ENCODE results near the gene FGF14.
A peak's percentile ranks its signal among the peaks of the same experiment; 100 is the strongest.

FGF14 gene

DNA sequence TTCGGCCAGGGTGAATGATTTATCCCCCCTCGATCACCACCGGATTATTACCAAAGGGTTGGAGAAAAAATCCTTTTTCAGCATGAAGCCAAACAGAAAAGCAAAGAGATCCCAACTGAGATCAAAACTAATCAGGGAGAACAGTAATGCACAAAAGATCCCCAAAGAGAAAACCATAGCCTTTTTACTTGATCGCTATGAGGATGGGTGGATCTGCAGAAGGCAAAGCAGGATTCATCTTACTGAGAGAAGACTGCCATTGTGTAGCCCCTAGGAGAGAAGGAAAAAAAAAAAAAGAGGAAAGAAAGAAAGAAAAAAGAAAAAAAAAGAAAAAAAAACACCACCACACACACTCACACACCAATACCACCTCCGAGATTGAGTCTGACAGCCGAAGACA lies at the start of gene FGF14:
FGF14 (minus strand) TSS at position 283 of the 400 bp plus-strand sequence.
- DNase-seq, result no peak

DNA sequence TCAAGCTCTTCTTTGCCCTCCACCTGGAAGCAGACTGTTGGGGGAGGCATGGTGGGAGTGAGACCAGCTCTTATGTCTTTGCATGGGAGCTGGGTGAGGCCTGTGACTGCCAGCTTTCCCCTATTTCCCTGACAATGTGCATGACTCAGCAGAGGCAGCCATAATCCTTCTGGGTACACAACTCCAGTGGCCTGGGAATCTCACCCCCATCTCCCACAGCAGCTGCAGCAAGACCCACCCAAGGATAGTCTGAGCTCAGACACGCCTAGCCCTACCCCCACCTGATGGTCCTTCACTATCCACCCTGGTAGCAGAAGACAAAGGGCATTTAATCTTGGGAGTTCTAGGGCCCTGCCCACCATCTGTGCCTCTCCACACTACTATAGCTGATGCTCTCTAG lies 41.4 kb upstream of the FGF14 start:
- DNase-seq, result no peak

DNA sequence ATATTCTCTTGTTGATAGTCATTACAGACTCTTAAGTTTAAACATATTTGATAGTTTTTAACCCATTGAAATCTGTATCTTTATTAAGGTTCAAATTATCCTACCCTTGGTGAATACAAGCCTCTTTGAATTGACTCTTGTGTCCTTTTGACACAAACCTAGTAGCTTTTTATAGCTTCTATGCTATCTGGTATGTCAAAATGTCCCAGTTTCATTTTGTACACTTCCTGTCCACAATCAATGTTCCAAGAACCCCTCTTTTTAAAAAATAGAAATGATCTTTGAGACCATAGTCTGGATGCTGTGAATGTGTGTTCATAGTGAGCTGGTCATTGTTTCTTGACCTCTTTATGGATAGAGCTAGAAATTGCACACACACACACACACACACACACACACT lies 39.2 kb upstream of the FGF14 start:
- DNase-seq, result no peak

DNA sequence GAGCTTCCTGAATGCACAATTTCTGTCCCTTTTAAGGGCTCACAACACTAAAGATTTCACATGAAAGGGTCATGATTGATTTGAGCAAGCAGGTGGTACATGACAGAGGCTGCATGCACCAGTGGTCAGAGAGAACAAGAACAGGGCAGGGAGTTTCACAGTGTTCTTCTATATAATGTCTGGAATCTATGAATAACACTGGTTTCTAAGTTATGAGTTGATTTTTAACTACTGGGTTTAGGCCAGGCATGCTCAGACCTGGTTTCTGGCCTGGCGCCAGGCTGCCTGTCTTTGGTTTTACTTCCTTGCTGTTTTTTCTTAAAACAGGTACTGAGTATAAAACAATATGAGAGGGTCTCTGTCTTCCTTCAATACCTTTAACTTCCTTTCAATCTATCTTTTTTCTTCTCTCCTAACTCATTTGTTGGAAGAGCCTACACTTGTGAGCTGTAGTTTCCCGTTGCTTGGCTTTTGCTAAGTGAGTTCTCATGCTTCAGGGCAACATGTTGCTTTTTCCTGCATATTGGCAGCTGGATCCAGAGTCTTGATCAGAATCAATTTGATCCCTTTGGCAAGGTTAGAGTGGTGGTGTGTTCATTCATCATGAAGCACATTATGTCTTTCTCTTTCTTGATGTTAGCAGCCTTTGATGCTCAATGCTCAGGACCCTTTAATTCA lies 38.5 kb upstream of the FGF14 start:
- no peak for DNase-seq

DNA sequence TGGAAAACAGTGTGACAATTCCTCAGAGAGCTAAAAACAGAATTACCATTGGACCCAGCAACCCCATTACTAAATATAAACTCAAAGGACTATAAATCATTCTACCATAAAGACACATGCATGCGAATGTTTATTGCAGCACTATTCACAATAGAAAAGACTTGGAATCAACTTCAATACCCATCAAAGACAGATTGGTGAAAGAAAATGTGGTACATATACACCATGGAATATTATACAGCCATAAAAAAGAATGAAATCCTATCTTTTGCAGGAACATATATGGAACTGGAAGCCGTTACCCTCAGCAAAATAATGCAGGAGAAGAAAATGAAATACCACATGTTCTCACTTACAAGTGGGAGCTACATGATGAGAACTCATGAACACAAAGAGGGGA lies 20.8 kb upstream of the FGF14 start:
- DNase-seq, result no peak

DNA sequence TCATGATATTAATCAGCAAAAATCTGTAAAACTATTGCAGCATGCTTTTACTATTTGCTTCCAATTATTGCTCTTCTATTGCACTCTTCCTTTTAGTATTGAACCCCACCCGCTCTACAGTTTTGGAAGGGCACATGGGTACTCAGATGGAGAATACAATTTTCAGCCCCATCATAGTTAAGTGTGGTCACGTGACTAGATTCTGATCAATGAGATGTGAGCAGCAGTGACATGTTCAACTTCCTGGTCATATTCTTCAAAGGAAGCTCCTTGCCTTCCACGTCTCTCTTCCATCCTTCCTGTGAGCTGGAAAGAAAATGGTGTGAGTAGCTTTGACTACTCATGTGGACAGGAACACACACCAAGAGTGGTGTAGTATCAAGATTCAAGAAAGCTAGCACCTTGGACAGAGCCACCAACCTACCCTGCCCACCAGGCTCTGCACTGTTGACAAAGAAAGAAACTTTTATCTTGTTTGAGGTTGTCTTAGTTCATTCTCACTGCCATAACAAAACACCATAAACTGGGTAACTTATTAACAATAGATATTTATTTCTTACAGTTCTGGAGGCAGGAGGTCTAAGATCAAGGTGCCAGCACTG lies 3.8 kb upstream of the FGF14 start:
- DNase-seq, result no peak

DNA sequence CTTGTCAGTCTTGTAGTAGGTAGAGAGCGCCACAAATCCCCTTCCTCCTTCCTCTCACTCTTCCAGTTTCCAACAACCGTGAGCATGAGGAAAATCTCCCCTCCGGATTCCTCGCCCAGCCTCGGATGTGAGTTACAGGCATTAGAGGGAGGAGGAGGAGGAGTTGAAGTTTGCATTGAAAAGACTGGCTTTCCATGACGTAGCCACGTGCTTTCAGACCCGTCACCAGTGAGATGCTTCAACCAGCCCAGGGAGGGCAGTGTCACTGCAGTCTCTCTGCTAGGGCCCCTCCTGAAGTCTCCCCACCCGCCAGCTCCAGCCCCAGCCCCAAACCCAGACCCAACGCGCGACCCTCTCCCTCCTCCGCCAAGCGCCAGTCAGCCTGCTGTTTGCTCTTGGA lies 442 bp upstream of the FGF14 start:
- no peak for DNase-seq

DNA sequence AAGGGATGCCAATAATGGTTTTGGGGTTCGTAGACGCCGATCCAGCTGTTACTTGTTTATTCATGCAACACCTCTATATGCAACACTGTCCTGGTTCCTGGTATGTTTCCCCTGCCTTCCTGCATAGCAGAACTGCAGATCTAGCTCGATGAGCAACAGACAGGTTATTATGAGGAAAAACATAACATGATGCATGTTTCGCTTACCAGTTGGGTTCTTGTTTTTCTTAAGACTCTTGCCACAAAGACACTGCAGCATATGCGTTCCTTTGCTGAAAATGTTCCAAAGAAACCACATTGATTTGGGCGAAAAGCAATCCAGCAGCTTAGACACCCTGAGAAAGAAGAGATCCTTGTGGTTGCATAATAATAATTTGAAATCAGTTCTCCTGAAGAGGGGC lies 583 bp downstream of the FGF14 start:
- DNase-seq, result no peak

DNA sequence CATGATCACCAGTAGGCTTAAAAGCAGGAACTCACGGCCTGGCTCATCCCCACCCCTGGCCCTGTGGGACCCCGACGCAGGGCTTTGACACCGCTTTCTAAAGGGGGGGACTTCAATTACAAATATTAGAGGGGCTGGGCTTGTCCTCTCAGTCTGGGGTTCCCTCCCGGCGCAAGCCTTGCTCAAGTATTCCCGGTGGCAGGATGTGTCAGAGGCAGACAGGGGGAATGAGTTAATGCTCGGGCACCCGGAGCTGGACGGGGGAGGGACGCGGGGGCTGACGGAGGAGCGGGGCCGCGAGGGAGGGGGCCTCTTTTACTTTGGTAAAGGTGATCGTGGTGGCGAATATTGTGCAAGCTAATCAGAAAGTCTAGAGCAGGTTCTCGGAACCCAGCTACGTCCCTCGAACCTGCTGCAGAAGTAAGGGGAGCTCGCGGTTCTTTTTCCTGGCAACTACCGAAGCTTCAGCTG lies 1.1 kb downstream of the FGF14 start:
- DNase-seq, result no peak

DNA sequence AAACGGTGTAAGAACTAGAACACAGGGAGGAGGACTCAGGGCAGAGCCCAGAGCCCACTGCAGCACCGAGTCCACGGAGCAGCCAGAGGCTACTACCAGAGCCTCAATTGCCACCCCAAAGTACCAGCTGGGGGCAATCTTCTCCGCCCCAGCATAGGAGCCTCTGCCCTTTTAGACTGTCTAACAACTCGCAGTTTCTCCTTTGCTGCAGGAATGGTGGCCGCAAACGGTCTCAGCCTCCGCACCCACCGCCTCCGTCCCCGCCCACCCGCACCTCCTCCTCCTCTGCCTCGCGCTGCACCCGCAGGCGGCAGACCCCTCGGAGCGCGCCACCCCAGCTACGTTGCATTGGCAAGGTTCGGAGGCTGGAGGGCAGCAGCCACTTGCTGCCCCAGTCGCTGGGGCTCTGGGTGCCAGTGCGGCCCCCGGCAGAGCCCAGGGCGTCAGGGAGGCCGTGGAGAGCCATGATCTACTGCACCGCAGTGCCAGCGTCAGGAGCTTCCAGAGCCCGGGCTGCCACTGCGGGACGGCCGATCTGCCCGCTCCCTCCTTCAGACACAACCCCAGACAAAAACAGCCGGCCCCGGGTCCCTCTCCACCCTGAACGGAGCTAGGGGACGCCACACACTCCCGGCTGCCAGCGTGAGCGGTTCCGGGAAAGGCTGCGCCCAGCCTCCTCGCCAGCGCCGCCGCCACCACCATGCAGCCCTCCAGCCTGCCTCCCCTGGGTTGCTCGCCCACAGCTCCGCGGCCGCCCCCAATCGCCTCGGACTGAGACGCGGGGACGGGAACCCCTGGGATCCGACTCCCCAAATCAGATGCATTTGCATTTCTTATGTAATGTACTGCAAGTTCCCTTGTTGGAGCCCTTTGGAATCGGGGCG lies 1.8 kb downstream of the FGF14 start:
- DNase-seq, result no peak

DNA sequence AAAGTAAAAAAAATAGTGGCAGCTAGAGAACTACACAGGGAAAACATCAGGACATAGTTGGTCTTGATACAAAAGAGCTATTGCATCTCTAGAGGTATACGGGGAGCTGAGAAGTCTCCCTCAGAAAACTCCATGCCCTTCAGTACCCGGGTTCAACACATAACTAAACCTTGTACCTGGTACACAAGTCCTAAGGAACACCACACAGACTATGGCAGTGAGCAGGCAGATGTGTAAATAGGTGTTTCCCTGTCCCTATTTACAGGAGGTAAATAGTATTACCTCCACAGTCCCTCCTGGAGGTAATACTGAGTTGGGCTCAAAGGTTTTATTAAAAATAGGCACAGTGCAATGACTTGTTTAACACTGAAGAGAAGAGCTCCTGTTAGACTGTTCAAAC lies 5.9 kb downstream of the FGF14 start:
- no peak for DNase-seq

DNA sequence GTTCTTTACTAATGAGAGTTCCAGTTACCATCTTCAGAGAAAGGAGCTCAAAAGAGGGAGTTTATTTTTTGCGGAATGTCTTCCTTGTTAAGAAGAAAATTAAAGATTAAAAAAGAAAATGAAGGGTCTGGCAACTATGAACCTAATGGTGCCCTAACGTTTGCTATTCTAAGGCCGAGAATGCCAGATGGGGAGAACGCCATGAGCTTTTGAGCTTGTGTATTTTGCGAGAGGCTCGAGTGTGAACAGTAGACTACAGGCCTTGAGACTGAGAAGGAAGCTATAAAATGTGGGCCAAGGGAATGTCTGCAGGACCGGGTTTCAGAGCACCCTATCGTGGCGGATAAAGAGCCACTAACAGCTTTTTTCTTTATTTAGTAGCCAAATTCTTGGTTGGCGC lies 6.7 kb downstream of the FGF14 start:
- no peak for DNase-seq

DNA sequence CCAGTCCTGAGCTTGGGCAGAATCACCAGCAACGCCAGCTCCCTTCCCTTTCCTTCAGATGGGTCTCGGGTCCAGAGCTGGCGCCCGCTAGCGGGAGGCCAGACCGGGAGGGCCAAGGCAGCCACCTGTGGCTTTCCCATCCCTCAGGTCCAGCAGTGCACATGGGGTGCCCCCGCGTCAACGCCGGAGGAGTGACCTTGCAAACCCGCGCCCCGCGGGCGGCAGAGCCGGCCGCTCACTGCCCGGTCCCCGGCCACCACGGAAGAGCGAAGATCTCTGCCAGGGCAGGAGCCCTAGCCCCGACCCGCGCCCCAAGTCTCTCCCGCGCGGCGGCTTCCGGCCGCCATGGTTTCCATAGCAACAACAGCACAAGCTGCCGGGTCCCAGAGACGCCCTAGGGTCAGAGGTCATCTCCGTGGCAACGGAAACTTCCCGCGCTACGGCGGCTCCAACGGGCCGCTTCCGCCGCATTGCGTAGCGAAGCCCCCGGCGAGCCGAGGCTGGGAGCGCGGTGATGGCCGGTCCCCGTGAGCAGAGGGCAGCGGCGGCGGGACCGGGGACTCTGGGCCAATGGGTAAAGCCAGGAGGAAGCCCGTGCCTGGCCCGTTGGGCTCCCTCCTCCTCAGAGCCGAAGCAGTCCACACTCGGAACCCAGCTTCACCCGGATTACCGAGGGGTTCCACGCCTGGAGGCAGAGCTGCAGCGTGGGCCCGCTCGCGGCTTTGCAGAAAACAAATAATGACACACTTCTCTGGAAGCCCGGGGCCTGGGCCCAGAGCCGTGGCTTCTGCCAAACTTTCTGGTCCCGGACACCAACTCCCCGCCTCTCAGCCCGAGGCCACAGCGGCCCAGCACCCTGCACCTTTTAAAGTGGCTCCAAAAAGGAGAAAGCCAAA lies 7.4 kb downstream of the FGF14 start:
- DNase-seq, result peak; percentile 73

DNA sequence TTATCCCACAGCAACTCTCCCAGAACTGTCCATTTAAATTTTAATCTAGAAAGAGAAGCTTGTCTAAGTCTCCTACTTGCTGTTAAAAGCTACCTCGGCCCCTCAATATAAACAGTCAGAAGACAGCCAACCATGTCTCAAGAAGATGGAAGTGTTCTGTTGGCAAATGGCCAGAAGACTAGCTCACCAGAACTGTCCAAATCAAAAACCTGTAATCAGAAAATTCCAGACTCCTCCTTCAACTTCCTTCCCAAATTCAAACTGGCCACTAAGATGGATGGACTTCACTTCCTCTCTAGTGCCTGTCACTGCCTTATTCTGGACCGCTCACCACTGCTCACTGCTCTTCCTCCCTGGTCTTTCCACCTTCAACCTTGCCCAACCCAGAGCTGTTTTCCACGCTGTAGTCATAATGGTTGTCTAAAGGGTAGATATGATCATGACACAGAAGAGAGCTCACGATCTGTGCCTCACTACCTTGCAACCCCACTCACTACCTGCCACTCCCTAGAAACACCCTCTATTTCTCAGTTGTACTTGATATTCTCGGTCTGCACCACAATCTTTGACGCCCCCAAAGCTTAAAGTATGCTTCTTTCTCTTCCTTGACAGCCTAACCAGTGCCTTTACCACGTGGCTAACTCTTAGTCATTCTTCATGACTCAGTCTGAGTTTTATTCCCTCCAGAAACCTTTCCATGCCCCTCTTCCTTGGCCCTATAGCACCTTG lies 9.2 kb downstream of the FGF14 start:
- DNase-seq, result no peak

DNA sequence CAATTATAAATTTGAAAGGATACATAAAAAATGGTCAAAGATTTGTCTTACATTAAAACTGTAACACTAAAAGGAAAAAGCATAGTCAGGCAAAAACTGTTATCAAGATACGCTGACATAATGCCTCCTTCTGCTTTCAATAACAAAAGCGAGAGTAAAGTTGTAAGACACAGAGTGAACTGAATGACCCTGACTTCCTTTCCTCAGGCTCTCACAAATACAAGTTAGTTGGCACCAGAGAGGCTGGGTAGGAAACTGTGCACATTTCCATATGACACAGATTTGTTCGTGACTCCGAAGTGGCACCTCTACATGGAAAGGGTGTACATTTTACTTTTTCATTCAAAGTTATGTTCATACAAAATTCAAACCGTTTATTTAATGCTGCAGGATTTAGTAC lies 15.4 kb downstream of the FGF14 start:
- no peak for DNase-seq

DNA sequence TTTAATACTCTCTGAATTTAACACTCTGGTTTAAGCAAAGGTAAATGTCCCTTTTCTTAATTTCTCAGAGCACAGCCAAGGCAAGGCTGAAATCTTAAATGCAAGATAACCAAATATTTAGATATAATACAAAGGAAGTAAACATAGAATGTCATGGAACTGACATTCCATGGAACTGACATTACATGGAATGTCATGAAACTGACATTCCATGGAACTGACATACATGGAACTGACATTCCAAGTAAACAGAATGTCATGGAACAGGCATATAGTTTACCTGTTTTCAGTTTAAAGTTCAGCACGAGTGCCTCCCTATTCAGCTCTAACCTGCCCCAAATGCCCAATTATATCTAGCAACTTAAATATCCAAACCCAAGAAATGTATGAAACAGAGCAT lies 21.8 kb downstream of the FGF14 start:
- DNase-seq, result no peak

DNA sequence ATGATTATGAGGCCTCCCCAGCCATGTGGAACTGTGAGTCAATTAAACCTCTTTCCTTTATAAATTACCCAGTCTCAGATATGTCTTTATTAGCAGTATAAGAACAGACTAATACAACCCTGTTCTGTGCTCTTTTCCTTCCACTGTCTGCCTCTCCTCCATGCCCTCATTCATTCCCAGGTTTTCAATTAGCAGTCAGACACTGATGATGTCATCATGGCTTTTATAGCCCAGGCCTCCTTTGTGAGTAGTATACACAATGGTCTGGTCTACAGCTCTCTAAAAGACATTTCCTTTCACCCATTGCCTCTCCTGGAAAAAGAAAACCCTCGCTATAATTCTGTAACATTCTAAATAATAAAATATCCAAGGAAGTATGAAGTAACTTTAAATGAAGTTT lies 25.5 kb downstream of the FGF14 start:
- DNase-seq, result no peak

DNA sequence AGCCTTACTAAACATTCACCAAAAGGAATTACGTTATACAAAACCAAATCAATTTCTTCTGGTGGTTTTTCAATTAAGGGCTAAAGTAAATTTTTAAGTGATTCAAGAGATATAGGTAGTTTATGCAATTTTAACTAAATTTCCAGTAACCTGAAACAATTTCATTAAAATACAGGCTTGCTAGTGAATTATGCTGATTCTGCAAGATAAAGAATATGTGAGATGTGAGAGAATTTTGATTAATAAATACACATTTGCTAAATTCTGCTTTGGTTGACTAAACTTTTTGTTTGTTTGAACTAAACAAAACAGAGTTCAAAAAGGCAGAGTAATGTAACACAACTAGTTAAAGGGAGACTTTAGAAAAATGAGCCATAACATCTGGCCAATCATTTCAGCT lies 27.1 kb downstream of the FGF14 start:
- no peak for DNase-seq

DNA sequence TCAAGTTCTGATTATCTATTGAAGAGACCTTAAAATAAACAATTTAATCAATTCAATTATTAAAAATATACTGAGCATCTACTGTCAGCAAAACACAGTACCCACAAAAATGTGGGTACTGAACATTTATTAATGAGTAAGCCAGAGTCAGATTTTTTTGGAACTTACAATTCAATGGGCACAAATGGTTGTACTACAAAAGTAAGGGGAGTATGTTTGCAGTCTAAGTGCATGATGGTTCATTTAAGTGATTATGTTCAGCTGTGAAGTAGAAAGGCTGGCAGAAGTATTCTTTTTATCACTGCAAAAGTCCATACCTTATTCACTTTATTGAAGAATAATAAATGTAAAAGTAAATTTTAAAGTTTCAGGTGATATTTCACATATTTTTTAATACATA lies 27.6 kb downstream of the FGF14 start:
- DNase-seq, result no peak

DNA sequence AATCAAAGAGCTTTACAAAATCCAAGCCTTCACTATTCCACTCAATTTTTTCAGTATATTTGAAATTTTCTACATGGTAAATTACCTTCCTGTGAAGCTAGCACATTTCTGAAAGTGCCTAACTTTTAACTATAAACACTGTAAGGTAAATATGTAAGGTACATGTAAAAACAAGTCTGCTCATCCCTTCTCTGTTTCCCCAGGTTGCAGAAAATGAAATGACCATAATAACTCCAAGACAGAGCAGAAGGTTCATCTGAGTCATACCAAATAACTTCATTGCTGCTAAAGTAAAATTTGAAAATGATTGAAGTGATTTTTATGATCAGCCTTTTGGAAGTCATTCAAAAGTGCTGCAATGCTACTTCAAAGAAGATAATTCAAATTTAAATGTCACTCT lies 28.6 kb downstream of the FGF14 start:
- DNase-seq, result no peak

DNA sequence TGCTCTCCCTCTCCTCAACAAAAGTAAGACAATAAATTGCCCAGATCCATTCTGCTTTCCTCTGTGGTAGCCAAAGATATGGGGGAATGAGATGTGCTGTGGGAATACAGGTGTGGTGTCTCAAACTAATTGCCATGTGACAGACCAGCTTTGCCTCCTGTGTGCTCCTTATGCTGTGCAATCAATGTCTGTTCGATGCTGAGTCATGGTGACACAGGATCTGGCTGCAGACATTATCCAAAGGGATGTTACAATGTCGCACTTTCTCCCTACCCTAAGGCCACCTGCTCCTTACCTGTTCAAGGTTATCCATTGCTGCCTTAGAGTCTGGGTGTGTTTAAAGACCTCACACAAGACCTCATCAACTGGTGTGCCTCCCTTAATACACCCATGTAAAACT lies 32.5 kb downstream of the FGF14 start:
- peak; percentile 0 for DNase-seq

DNA sequence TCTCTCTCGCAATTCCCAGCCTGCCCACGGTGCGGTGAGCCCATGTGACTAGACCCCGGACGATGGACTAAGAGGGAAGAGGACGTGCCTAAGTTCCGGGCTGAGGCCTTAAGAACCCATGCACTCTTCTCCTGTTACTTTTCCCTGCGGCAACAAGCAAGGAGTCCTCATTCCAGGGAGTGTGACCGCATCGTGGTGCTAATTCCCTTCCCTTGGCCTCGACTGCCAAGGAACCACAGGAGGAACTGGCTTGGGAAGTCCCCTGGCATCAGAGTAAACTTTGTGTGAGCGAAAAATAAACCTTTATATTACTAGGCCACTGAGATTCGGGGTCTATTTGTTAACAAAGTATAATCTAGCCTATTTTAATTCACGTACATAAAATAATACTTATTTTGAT lies 34.0 kb downstream of the FGF14 start:
- no peak for DNase-seq
